Urinary bladder (tissue), 4 donors: ENCODE measurements around the gene SPDYE2. TPM values are rescaled to one million over a fixed set of nuclear protein-coding genes. Genes with fewer than 3 reads are reported as not detected.
"Not testable (repeated sequence)": the region's sequence is repeated elsewhere in the genome, so short reads cannot be mapped to it uniquely, and the experiment has no call there.

Experiments used
- DNase-seq: peaks from one replicate; pipeline ENCODE4 v3.0.0-alpha.2; 2015; ENCODE audit errors: extremely low spot score
- H3K27ac ChIP-seq: one replicate; pipeline ENCODE4 v1.5.1; 2013; ENCODE audit warnings: low read depth, mild to moderate bottlenecking, moderate library complexity
- H3K36me3 ChIP-seq: one replicate; pipeline ENCODE4 v1.6.1; 2013; ENCODE audit warnings: mild to moderate bottlenecking, moderate library complexity; ENCODE audit not compliant: insufficient read depth
- H3K4me1 ChIP-seq: one replicate; pipeline ENCODE4 v1.6.1; 2013; ENCODE audit warnings: mild to moderate bottlenecking, moderate library complexity; ENCODE audit not compliant: insufficient read depth
- H3K4me3 ChIP-seq: one replicate; pipeline ENCODE4 v1.5.1; 2013; ENCODE audit warnings: low read depth, low read length
- WGBS: extraction: QIAGEN DNeasy Blood & Tissue Kit; methylation state at CpG from one replicate; pipeline ENCODE4 v1.1.7; 2013; 5-methylcytosine and 5-hydroxymethylcytosine counted together
- polyA plus RNA-seq: library from polyadenylated mRNA; stranded (reverse); fragments of 200-250 nt; gene quantifications from one replicate; pipeline ENCODE4 v1.2.3, GENCODE V29; 2013
- total RNA-seq: library from RNA; depleted of rRNA; stranded (reverse); fragments of >200 nt; gene quantifications from one replicate; pipeline ENCODE4 v1.2.3, GENCODE V29; 2014
- donor health status: healthy with polysubstance abuse.
- donor health status: healthy.

SPDYE2 gene
- total and polyA plus RNA-seq, 2 donors = 0.14 to 0.16 TPM

GRCh38 chr7:102572261-102573239, 21.5 kb downstream of the SPDYE2 start, which contains the start of gene POLR2J3:
TSS of gene POLR2J3 (minus strand) at chr7:102572583. CDS start at chr7:102572521, 62 bp downstream.
- not testable (repeated sequence) for H3K36me3 ChIP-seq, H3K27ac ChIP-seq, H3K4me1 ChIP-seq
- DNase-seq = peak; percentile 21
- under 1% methylated on average over 53 of the region's 64 CpGs for WGBS
- peak within 1 kb of the TSS; percentile 59 for H3K4me3 ChIP-seq

GRCh38 chr7:102574607-102575006, 23.6 kb downstream of the SPDYE2 start:
- H3K27ac ChIP-seq, H3K36me3 ChIP-seq, DNase-seq, H3K4me3 ChIP-seq, H3K4me1 ChIP-seq: not testable (repeated sequence)
- WGBS = no CpG with 5 or more reads among the region's 6 CpGs

GRCh38 chr7:102576363-102576762, 25.3 kb downstream of the SPDYE2 start:
- WGBS = no CpG with 5 or more reads among the region's 3 CpGs
- DNase-seq, H3K4me3 ChIP-seq, H3K4me1 ChIP-seq, H3K36me3 ChIP-seq, H3K27ac ChIP-seq: not testable (repeated sequence)

- not testable (repeated sequence) for H3K4me3 ChIP-seq, H3K27ac ChIP-seq, H3K36me3 ChIP-seq, H3K4me1 ChIP-seq, DNase-seq
- WGBS = 75% methylated on average over 6 of the region's 7 CpGs
Measured at GRCh38 chr7:102577315-102578240, 26.6 kb downstream of the SPDYE2 start.

- not testable (repeated sequence) for H3K27ac ChIP-seq, H3K4me3 ChIP-seq, H3K36me3 ChIP-seq, H3K4me1 ChIP-seq, DNase-seq
- WGBS = 77% methylated on average over 5 of the region's 5 CpGs
Measured at GRCh38 chr7:102578486-102578885, 27.5 kb downstream of the SPDYE2 start.

- H3K27ac ChIP-seq, H3K4me3 ChIP-seq, DNase-seq, H3K36me3 ChIP-seq, H3K4me1 ChIP-seq: not testable (repeated sequence)
- no CpG with 5 or more reads among the region's 5 CpGs for WGBS
Measured at GRCh38 chr7:102581722-102582121, 30.7 kb downstream of the SPDYE2 start.

GRCh38 chr7:102583495-102583894, 32.5 kb downstream of the SPDYE2 start:
- DNase-seq, H3K4me1 ChIP-seq, H3K4me3 ChIP-seq, H3K36me3 ChIP-seq, H3K27ac ChIP-seq: not testable (repeated sequence)
- no CpG with 5 or more reads among the region's 5 CpGs for WGBS

GRCh38 chr7:102589857-102590256, 38.8 kb downstream of the SPDYE2 start:
- H3K27ac ChIP-seq, H3K4me3 ChIP-seq, H3K36me3 ChIP-seq, DNase-seq, H3K4me1 ChIP-seq: not testable (repeated sequence)
- WGBS = no CpG with 5 or more reads among the region's 9 CpGs

- H3K4me1 ChIP-seq, H3K36me3 ChIP-seq, H3K4me3 ChIP-seq, H3K27ac ChIP-seq, DNase-seq: not testable (repeated sequence)
- WGBS = 26% methylated on average over 6 of the region's 26 CpGs
Measured at GRCh38 chr7:102592477-102593019, 41.5 kb downstream of the SPDYE2 start.

- not testable (repeated sequence) for H3K36me3 ChIP-seq, H3K4me3 ChIP-seq, DNase-seq, H3K27ac ChIP-seq, H3K4me1 ChIP-seq
- no CpG with 5 or more reads among the region's 68 CpGs for WGBS
Measured at GRCh38 chr7:102593637-102594334, 42.8 kb downstream of the SPDYE2 start.

- DNase-seq = not testable (repeated sequence)
Measured at GRCh38 chr7:102596036-102596435, 45.0 kb downstream of the SPDYE2 start.

GRCh38 chr7:102599699-102600098, 48.7 kb downstream of the SPDYE2 start:
- whole genome bisulfite sequencing = no CpG with 5 or more reads among the region's 9 CpGs
- not testable (repeated sequence) for DNase-seq, H3K27ac ChIP-seq, H3K4me1 ChIP-seq, H3K36me3 ChIP-seq, H3K4me3 ChIP-seq

More at GRCh38 chr7:102596036-102596435, 45.0 kb downstream of the SPDYE2 start:
- not testable (repeated sequence) for H3K36me3 ChIP-seq, H3K27ac ChIP-seq, H3K4me1 ChIP-seq, H3K4me3 ChIP-seq
- 69% methylated on average over 4 of the region's 10 CpGs for WGBS

- no CpG with 5 or more reads among the region's 12 CpGs for WGBS
- not testable (repeated sequence) for H3K4me1 ChIP-seq, DNase-seq, H3K4me3 ChIP-seq, H3K36me3 ChIP-seq, H3K27ac ChIP-seq
Measured at GRCh38 chr7:102602317-102602716, 51.3 kb downstream of the SPDYE2 start.
